Measurements from ENCODE around the gene PIGC.

The PIGC gene

DNA sequence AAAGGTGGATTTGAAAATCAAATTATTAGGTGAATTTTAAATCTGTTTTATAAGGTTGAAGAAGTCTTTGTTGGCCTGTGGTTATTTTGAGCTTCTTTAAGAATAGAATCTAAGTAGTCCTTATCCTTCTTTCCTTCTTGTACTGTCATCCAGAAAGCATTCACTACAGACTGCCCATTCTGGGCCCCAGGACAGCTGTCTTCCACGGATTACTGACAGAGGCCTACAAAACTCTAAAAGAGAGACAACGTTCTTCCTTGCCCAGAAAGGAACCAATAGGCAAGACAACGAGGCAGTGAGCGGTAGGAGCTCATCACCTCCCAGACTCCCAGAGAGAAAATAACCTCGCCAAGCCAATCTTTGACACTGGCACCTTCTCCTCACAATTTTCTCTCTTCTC is 24.4 kb upstream of the PIGC start:
- H3K27ac ChIP-seq = no peak overlapping the region
- no peak overlapping the region for H3K4me3 ChIP-seq

DNA sequence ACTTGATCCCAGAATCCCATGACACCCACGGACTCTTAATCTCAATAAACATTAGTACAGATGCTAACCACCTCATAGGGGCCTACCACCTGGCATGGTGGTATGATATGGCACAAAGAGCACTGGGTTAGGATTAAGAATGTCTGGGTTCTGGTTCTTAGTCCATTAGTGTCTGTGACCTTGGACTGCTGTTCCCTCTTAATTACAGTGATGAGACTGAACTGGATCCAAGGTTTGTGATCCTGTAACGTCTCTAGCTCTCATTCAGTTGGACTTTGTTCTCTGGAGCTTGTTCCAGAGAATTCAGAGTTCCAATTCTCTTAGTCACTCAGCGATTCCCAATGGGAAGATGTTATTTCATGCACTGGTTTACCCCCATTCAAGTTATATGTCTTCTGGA is 23.6 kb upstream of the PIGC start:
- Histone ChIP-seq H3K4me3 (no peak overlapping the region), H3K27ac (no peak overlapping the region)

DNA sequence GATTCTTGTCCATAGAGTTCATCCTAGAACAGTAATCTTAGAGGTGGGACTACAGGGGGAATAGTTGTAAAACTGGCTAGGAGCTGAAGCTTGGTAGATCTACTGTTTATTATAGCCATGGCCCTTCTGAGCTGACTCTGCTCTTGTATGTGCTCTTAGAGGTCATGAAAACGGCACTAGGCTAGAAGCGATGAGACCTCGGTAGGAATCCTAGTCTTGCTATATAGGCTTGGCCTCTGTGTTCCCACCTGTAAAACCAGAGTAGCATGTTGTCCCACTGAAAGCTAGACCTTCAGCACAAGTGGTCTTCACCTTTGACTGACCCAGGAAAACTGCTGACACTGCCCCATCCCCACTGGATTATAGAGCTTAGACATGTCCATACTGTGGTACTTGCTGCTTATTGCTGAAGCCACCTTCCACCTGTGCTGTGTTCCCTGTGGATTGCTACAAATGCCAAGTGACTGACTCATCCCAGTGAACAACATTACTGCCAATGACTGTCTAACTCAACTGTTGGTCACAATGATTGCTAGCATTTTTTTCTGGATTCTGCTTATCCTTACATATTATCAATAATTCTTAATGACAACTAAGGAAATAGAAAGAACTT is 23.0 kb upstream of the PIGC start:
- no peak overlapping the region for H3K27ac ChIP-seq

DNA sequence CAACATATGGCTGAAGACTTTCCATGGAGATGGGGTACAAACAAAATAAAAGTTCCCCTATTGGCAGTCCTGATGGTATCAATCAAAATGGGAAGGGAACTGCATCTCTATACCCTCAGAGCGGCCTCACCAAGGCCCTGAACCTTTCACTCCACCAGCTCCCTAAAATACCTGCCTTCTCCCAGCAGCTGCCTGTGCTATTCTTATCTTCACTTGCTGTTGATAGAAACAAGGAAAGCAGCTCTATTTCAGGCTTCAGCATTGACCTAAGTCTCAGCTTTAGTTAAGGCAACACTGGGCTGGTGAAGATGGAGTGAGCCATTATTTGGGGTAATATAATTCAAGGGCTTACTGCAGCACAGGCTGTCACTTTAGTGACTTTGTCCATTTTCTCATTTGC is 21.7 kb upstream of the PIGC start:
- no peak overlapping the region for H3K27ac ChIP-seq
- no peak overlapping the region for H3K4me3 ChIP-seq

More for the DNA sequence above, 23.0 kb upstream of the PIGC start:
- no peak overlapping the region for H3K4me3 ChIP-seq

DNA sequence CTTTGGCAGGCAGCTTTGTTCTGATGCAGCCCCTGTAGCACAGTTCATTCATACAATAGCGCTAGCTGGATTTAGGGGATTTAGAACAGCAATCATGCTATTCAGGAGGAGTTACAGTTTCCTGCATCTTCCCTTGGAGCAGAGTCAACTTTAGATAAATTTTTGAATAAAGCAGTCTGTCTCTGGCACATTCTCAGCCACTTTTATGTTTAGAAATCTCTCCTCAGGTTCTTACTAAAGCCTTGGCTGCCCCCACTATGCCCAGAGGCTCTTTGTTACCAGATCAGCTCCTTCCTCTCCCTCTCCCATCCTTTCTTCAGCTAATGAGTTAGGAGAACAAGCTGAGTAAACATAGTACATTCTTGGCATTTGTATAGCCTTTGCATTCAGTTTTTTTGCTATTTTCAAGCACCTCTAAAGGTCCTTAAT is 17.0 kb upstream of the PIGC start:
- Histone ChIP-seq H3K4me3 (no peak overlapping the region), H3K27ac (no peak overlapping the region)

DNA sequence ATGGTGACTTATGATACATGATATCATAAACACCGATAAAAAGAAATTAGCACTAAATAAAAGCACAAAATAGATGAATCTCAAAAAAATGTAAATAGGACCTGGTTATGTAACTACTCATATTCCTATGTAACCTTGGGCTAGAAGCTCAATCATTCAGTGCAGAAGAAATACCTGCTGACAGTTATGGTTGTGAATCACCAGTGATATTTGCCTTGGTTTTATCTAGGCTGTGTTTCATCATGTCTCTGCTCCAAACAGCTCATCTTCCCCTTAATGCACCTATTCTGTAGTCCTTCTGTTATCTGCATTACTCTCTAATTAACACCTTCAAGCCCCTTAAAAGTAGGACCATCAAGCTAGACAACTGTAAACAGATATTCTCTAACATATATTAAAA is 16.3 kb upstream of the PIGC start:
- no peak overlapping the region for H3K4me3 ChIP-seq
- no peak overlapping the region for H3K27ac ChIP-seq

DNA sequence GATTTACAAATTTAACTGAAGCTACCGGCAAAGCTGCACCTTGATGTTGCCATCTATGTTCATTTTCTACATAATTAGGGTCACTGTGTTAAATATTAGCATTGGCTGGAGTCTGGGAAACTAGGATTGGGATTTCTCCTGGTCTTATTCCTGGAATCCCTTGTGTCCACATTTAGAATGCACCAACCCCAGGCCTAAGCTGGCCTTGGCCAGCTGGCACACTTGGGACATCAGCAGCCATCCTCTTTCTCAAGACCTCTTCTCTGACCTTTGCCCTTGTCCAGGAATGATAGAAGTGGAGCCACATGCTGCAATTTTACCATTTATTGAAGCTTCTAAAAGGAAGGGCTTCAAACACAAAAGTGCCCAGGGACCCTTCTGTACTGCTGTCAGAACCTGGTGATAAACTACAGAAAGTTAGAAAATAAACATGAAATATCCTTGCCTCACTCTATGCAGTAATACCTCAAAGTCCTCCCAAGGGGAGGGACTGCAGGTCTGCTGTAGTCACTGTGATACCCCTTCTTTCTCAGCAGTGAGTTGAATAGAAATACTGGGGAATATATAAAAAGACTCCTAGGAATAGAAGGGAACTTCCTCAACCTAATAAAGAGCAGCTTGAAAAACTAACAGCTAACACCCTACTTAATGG is 13.7 kb upstream of the PIGC start:
- no peak overlapping the region for H3K4me3 ChIP-seq

DNA sequence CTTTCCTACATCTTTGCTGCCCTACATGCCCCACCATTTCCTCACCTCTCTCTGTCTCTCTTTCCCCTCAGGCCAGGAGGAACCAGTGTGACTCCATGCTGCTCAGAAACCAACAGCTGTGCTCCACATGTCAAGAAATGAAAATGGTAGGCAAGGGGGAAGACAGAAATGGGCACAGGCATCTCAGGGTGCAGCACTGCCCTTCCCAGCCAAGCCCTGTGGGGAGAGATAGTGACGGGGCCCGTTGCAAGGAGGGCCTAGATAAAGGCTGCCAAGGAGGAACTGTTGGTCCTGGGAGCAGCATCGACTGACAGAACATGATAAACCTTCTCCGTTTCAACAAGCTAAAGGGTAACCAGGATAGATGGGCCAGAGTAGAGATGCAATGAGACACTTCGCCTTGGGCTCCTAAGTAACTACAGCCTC is 12.5 kb upstream of the PIGC start:
- no peak overlapping the region for H3K27ac ChIP-seq

More for the DNA sequence above, 13.7 kb upstream of the PIGC start:
- H3K27ac ChIP-seq = no peak overlapping the region

DNA sequence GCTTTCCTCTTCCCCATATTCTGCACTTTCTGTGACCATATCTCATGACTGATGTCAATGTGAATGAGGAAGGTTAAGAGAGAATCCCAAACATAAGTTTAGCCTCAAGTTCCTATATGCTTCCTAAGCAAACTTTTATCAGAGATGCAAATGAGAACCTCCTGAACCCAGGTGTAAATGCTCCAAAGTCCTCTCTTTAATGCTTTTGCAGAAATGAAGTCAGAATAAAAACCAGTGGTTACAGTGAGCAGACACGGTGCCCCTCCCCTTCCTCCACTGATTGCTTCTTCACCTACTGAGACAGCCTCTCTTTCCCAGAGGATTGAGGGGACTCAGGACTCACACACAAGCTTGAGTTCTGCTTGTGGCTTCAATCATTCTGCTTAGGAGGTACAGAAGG is 11.6 kb upstream of the PIGC start:
- Histone ChIP-seq H3K4me3 (no peak overlapping the region), H3K27ac (no peak overlapping the region)

More for the DNA sequence above, 12.5 kb upstream of the PIGC start:
- H3K4me3 ChIP-seq = no peak overlapping the region

DNA sequence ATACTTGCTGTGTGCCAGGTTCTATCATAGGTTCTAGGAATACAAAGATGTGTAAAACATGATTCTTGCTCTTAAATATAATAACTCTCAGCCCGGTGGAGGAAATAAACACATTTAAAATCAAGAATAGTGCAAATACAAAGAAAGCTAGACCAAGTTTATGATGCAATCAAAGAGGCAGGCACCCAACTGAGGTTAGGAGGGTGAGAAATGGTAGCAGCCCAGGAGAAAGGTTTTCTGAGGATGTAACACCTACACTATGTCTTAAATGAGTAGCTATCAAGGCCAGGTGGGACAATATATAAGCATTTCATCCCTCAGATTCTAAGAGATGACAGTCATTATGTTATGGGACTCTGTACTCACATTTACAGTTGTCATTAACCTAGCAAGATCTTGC is 9.7 kb upstream of the PIGC start:
- H3K4me3 ChIP-seq = no peak overlapping the region
- no peak overlapping the region for H3K27ac ChIP-seq

DNA sequence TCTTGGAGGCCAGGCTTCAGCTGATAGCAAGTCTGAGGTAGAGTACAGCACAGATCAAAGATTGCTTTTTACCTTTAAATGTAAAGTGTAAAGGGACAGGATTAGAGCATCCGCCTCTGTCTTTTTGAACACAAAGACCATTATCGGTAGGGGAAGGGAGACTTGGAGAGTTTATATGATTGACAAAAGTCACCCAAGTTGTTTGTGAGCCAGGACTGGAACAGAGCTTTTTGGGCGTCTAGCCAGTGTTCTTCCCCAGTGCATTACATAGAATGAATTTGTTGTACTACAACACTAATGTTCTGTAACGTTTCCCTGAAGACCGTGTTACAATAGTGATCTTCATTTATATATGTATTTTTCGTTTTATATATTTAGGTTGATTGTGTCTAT is 9.3 kb upstream of the PIGC start:
- Histone ChIP-seq H3K4me3 (no peak overlapping the region), H3K27ac (no peak overlapping the region)

DNA sequence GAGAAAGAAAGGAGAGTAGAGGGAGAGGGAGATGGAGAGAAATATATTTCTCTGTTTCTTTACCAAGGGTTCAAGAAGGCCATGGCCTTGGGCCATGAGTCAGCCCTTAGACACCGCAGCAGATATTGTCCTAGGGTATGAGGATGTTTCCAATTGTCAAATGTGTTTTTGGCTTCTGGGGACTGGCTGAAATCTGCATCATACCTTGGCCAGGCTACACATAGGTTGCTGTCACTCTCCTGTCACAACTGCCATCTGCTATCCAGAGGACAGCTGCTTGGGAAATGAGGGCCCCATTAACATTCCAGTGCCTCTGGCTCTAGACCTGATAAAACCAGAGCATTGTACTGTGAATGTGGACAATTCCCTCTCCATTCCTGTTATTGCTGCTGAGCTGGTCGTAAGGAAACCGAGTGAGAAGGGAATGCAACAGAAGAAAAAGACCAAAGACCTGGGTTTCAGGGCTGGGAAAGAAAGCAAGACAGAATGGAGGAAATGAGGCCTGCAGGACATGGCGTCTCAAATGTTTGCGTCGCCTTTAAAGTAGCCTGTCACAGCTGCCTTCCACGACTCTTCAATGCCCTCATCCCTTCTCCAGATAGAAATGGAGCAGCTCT is 8.8 kb upstream of the PIGC start:
- H3K4me3 ChIP-seq = no peak overlapping the region
- no peak overlapping the region for H3K27ac ChIP-seq

DNA sequence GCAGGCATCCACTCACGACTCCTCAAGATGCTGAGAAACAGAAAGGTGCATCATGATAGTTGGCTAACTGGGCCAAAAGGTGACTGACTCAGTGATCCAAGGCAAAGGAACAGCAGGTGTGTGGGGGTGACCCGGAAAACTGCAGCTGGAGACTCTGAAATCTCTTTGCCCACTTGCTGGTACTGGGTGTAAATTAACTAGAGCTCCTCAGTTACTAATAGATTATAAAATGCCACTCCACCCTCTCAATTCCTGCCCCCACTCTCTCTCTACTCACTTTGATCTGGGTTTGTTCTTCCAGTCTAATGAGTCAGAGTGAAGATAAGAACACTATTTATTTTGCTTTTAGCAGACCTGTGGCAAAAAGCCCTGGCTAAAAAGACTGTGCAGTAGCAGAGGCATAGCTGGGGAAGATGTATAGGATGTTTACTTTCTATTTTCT is 7.2 kb upstream of the PIGC start:
- Histone ChIP-seq H3K4me3 (no peak overlapping the region), H3K27ac (peak overlapping the region in 2 of 21 experiments; percentile 18 to 75)

DNA sequence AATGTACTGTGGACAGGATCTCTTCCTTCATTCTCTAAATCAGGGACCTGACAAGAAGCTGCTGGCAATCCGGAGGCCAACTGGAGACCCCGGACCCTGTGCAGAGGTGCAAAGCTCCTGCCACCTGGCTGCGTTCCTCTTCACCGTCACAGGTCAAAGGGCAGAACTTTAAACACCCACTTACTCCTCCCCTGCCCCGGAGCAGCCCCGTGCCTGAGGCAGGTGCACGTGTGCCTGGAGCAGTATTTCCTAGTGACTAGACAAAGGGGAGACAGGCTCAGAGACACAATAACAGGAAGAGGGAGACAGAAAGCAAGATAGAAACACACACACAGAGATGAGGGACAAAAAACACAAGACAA is 6.6 kb upstream of the PIGC start:
- H3K27ac ChIP-seq = peak overlapping the region in 6 of 21 experiments; percentile 14 to 75 (median 33)
- H3K4me3 ChIP-seq = no peak overlapping the region

DNA sequence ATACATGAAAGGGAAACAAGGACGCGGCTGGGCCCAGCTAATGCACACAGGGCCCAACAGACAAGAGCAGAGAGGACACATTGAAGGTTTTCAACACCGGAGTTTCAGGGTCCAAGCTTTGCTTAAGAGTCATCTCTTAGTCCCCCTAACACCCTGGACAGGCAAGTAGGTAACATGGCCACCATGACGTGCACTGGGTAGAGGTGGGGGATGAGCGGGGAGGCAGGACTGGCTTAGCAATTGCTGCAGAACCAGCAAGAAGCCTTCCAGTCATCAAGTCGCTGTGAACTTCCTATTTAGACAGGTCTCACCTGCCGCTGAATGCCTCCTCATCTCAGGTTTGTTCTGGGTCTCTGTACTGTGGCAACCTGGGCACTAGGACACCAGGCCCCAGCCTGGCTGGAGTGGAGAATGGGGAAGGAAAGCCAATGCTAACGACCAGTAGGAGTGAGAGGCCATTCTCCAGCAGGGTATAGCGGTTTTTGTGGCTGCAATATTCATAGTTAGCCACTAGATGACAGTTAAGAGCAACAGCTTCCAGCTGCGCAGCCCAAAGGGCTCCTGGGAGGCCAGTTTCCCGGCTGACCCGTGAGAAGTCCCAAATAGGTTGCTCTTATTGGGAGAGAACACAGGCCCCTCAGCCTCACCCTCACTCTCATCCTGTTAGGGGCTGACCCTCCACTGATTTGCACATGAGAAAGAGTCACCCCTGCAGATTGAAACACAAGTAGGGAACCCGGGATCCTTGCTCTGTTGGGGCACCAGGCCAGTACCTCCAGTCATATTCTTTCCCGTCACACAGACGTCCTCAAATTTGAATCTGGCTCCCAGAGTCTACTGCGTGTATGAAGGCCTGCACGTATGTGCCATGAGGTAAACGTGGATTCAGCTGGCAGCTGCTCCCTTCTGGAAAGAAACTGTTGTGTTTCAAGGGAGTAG is 6.0 kb upstream of the PIGC start:
- Histone ChIP-seq H3K4me3 (peak overlapping the region in 1 of 7 experiments; percentile 1), H3K27ac (peak overlapping the region in 6 of 21 experiments; percentile 14 to 75 (median 33))

DNA sequence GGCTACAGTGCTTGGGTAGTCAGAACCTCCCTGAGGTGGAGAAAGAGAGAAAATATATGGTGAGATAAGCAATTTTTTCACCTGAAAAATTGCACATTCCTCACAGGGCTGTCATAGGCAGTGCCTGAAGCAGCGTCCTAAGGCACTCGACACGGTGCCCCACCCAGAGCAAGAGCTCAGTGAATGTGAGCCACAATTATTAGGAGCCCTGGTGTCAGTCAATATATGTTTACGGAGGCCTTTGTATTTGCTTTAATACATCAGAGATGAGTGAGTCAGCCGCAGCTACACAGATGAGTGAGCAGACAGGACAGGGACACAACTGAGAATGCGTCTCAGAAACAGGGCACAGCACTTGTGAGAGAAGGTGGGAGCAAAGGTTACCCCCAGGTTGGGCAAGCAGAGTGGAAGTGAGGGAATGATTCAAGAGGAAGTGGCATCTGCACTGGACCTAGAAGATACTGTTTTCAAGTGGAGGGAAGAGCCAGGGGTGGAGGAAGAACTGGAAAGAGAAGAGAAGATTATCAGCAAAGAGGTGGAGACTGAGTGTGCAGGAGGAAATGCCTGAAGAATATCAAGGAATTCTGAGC is 5.2 kb upstream of the PIGC start:
- H3K27ac ChIP-seq = peak overlapping the region in 1 of 21 experiments; percentile 75

DNA sequence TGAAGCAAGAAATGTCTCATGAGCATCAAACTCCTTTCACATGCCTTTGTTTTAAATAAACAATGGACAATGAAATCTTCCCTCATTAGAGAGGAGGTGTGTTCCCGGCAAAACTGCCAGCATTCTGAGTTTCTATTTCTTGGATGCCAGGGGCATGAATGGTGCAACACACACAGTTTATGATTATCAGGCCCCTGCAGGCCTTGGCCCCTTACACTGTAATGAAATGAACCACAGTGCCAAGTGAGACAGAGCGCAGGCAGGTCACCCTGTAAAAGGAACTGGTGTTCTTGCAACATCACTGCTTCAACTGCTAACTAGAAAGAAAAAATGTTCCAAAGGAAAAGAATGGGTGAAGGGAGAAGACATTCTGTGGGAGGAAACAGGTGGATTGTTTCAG is 3.8 kb upstream of the PIGC start:
- Histone ChIP-seq H3K4me3 (no peak overlapping the region), H3K27ac (peak overlapping the region in 1 of 21 experiments; percentile 25)

More for the DNA sequence above, 5.2 kb upstream of the PIGC start:
- no peak overlapping the region for H3K4me3 ChIP-seq

DNA sequence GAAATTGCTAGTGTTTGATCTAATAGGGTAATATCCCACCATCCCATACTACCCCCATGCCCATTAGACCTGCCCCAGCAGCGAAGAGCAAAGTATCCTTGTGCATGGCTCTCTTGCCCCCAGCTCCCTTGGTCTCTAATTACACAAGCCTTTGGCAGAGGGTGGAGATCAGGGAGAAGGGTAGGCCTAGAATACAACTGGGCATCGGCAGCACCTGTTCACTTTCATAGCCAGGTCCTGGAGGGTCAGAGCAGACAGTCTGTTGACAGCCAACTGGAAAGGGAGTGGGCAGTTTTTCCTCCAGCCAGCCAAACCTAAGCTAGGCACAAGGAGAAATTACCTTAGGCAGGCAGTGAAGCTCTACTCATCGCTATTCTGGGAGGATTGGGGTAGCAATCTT is 2.7 kb upstream of the PIGC start:
- Histone ChIP-seq H3K27ac (peak overlapping the region in 1 of 21 experiments; percentile 5), H3K4me3 (no peak overlapping the region)

DNA sequence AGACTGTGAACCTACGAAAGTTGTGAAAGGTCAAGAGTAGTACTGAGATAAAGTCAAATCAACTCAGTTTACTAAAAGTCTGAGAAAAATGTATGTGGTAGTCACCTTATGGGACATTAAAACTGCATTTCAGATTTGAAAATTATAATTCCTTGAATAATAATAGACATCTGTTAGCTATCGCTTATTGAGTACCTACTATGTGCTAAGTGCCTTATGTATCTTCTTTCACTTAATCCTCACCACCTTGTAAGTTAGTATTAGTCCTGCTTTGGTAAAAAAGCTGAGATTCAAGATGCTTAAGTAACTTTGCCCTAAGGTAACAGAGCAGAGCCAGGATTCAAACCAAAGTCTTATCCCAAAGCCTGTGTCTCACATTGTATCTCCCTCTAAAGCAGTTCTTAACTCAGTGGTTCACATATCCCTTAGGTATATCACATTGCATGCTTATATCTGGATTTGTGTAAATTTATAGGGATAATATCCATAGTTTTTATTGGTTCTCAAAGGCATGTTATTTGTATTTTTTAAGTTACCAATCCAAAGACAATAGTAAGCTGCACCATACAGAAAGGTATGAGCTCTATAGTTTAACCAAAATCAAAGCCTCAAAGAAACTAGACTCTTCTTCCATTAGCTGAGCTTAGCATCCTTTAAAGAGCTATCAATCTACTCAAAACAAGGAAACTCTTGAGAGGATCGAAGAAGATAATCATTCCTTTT is 865 bp downstream of the PIGC start:
- Histone ChIP-seq H3K4me3 (peak overlapping the region; percentile 74 to 87 (median 83)), H3K27ac (peak overlapping the region in 20 of 21 experiments; percentile 82 to 99 (median 93))
